HG02623 (cell line): ENCODE data around the gene SIX1.
A peak's percentile ranks its signal among the peaks of the same experiment; 100 is the strongest.

Experiments
- ATAC-seq: cut with Tn5 transposase; IDR thresholded peaks from one replicate; pipeline ENCODE4 v1.9.1; 2021; ENCODE audit warnings: moderate library complexity; ENCODE audit not compliant: unreplicated experiment

Gene SIX1

GRCh38 chr14:60648934-60649874 lies at the start of gene SIX1:
SIX1 (minus strand) TSS chr14:60649477; CDS start chr14:60649189, 288 bp downstream.
- no peak for ATAC-seq

GRCh38 chr14:60695327-60695726 lies 46.0 kb upstream of the SIX1 start:
- ATAC-seq: no peak

GRCh38 chr14:60691383-60692113 lies 42.3 kb upstream of the SIX1 start:
- ATAC-seq: no peak

- ATAC-seq: no peak
Observed at GRCh38 chr14:60686865-60687264, 37.6 kb upstream of the SIX1 start.

- no peak for ATAC-seq
Observed at GRCh38 chr14:60684203-60684602, 34.9 kb upstream of the SIX1 start.

- no peak for ATAC-seq
Observed at GRCh38 chr14:60681271-60681670, 32.0 kb upstream of the SIX1 start.

- ATAC-seq: no peak
Observed at GRCh38 chr14:60680511-60680910, 31.2 kb upstream of the SIX1 start.

GRCh38 chr14:60679566-60680258 lies 30.4 kb upstream of the SIX1 start:
- no peak for ATAC-seq

- no peak for ATAC-seq
Observed at GRCh38 chr14:60677701-60678100, 28.4 kb upstream of the SIX1 start.

GRCh38 chr14:60670989-60671388 lies 21.7 kb upstream of the SIX1 start:
- no peak for ATAC-seq

- no peak for ATAC-seq
Observed at GRCh38 chr14:60668431-60669112, 19.3 kb upstream of the SIX1 start.

GRCh38 chr14:60665177-60665550 lies 15.9 kb upstream of the SIX1 start:
- ATAC-seq: no peak

GRCh38 chr14:60662982-60663381 lies 13.7 kb upstream of the SIX1 start:
- ATAC-seq: no peak

GRCh38 chr14:60661721-60662120 lies 12.4 kb upstream of the SIX1 start:
- no peak for ATAC-seq

GRCh38 chr14:60658909-60659585 lies 9.8 kb upstream of the SIX1 start:
- ATAC-seq: no peak

- no peak for ATAC-seq
Observed at GRCh38 chr14:60658211-60658690, 9.0 kb upstream of the SIX1 start.

GRCh38 chr14:60657456-60658210 lies 8.4 kb upstream of the SIX1 start:
- no peak for ATAC-seq

GRCh38 chr14:60656686-60657455 lies 7.6 kb upstream of the SIX1 start:
- peak; percentile 89 for ATAC-seq
